HEK293 (cell line): Measurements from ENCODE around the gene CHPT1.
A peak's percentile ranks its signal among the peaks of the same experiment; 100 is the strongest.

ENCODE experiments used
- CTCF ChIA-PET: fragments of 350-600 bp; formaldehyde crosslinking; extraction: SDS; loops from one replicate; lab custom pipeline; 2021; ENCODE audit warnings: antibody characterized with exemption; lab: Yijun Ruan, JAX
- POLR2A ChIA-PET: fragments of 300-600 bp; formaldehyde crosslinking; extraction: SDS; loops from one replicate; lab custom pipeline; 2020; ENCODE audit warnings: antibody characterized with exemption, inconsistent platforms; lab: Yijun Ruan, JAX
- H3K27ac ChIP-seq: fragments of 200-500 bp; sonication (Bioruptor generic); 2 replicates; pipeline ENCODE4 v1.5.1; 2014; ENCODE audit warnings: low read depth, low read length, control low read depth, inconsistent platforms; ENCODE audit errors: extremely low read depth
- H3K36me3 ChIP-seq, 2 experiments: fragments of 200-500 bp in 1 of 2; sonication (Bioruptor generic) in 1 of 2; 1 replicate in 1 of 2; 2 replicates in 1 of 2; pipeline ENCODE4 v1.5.1; 2014 to 2017; ENCODE audit warnings: inconsistent platforms in 2 of 2, low read length in 2 of 2; ENCODE audit not compliant: control insufficient read depth in 2 of 2, insufficient read depth in 1 of 2
- H3K4me1 ChIP-seq: fragments of 200-500 bp; sonication (Bioruptor generic); 2 replicates; pipeline ENCODE4 v1.5.1; 2014; ENCODE audit warnings: mild to moderate bottlenecking, low read length, inconsistent platforms; ENCODE audit not compliant: control insufficient read depth, insufficient read depth
- H3K4me3 ChIP-seq: 2 replicates; pipeline ENCODE4 v1.5.1; 2011; ENCODE audit warnings: low read depth, mild to moderate bottlenecking, control low read depth, low read length, moderate library complexity
- H3K9me3 ChIP-seq: fragments of 200-500 bp; sonication (Bioruptor generic); 2 replicates; pipeline ENCODE4 v1.5.1; 2014; ENCODE audit warnings: low read depth, low read length, inconsistent platforms; ENCODE audit not compliant: control insufficient read depth, insufficient read depth
- BCL11A ChIP-seq: fragments of 450-650 bp; formaldehyde crosslinking; IDR thresholded peaks from 2 replicates; pipeline ENCODE4 v1.5.1; 2016; ENCODE audit warnings: low read depth, missing biosample characterization, missing genetic modification characterization
- BCL11B ChIP-seq: fragments of 450-650 bp; formaldehyde crosslinking; IDR thresholded peaks from 2 replicates; pipeline ENCODE4 v1.5.1; 2016; ENCODE audit warnings: low read depth, missing biosample characterization, missing genetic modification characterization
- BCL6B ChIP-seq: fragments of 450-650 bp; formaldehyde crosslinking; IDR thresholded peaks from 2 replicates; pipeline ENCODE4 v1.5.1; 2017; ENCODE audit warnings: missing biosample characterization, missing genetic modification characterization
- EGR2 ChIP-seq: fragments of 450-650 bp; formaldehyde crosslinking; IDR thresholded peaks from 2 replicates; pipeline ENCODE4 v1.5.1; 2016; ENCODE audit warnings: low read depth, missing biosample characterization, missing genetic modification characterization
- KLF9 ChIP-seq: fragments of 450-650 bp; formaldehyde crosslinking; IDR thresholded peaks from 2 replicates; pipeline ENCODE4 v1.5.1; 2016; ENCODE audit warnings: missing biosample characterization, missing genetic modification characterization, low read depth
- MEIS1 ChIP-seq: sonication (generic); formaldehyde crosslinking; IDR thresholded peaks from 2 replicates; pipeline ENCODE4 v1.8.1; 2022; ENCODE audit warnings: missing genetic modification reagents, mild to moderate bottlenecking, borderline replicate concordance
- MYNN ChIP-seq: fragments of 450-650 bp; formaldehyde crosslinking; IDR thresholded peaks from 2 replicates; pipeline ENCODE4 v1.5.1; 2016; ENCODE audit warnings: missing biosample characterization, missing genetic modification characterization, borderline replicate concordance
- PRDM6 ChIP-seq: fragments of 450-650 bp; formaldehyde crosslinking; IDR thresholded peaks from 2 replicates; pipeline ENCODE4 v1.5.1; 2017; ENCODE audit warnings: missing biosample characterization, missing genetic modification characterization
- SP3 ChIP-seq: fragments of 450-650 bp; formaldehyde crosslinking; IDR thresholded peaks from 2 replicates; pipeline ENCODE4 v1.5.1; 2016; ENCODE audit warnings: missing biosample characterization, missing genetic modification characterization
- ZFHX2 ChIP-seq: fragments of 450-650 bp; formaldehyde crosslinking; conservative IDR thresholded peaks from 2 replicates; pipeline ENCODE4 v1.5.1; 2016; ENCODE audit warnings: missing biosample characterization, missing genetic modification characterization
- ZFP41 ChIP-seq: fragments of 450-650 bp; formaldehyde crosslinking; IDR thresholded peaks from 2 replicates; pipeline ENCODE4 v1.5.1; 2016; ENCODE audit warnings: missing biosample characterization, missing genetic modification characterization, borderline replicate concordance
- ZNF155 ChIP-seq: fragments of 450-650 bp; formaldehyde crosslinking; IDR thresholded peaks from 2 replicates; pipeline ENCODE4 v1.5.1; 2016; ENCODE audit warnings: missing biosample characterization, missing genetic modification characterization
- ZNF16 ChIP-seq: fragments of 450-650 bp; formaldehyde crosslinking; IDR thresholded peaks from 2 replicates; pipeline ENCODE4 v1.5.1; 2016; ENCODE audit warnings: low read depth, missing biosample characterization, missing genetic modification characterization
- ZNF174 ChIP-seq: fragments of 450-650 bp; formaldehyde crosslinking; IDR thresholded peaks from 2 replicates; pipeline ENCODE4 v1.5.0; 2017; ENCODE audit warnings: missing biosample characterization, mild to moderate bottlenecking, missing genetic modification characterization
- ZNF19 ChIP-seq: fragments of 450-650 bp; formaldehyde crosslinking; IDR thresholded peaks from 2 replicates; pipeline ENCODE4; 2016; ENCODE audit warnings: missing biosample characterization, missing genetic modification characterization, low read depth
- ZNF24 ChIP-seq: fragments of 450-650 bp; formaldehyde crosslinking; IDR thresholded peaks from 2 replicates; pipeline ENCODE4 v1.5.1; 2016; ENCODE audit warnings: missing biosample characterization, missing genetic modification characterization
- ZNF335 ChIP-seq: fragments of 450-650 bp; formaldehyde crosslinking; conservative IDR thresholded peaks from 2 replicates; pipeline ENCODE4 v1.5.1; 2016; ENCODE audit warnings: missing biosample characterization, missing genetic modification characterization
- ZNF394 ChIP-seq: fragments of 450-650 bp; formaldehyde crosslinking; IDR thresholded peaks from 2 replicates; pipeline ENCODE4 v1.5.1; 2016; ENCODE audit warnings: missing biosample characterization, missing genetic modification characterization, mild to moderate bottlenecking, moderate library complexity, borderline replicate concordance
- ZNF658 ChIP-seq: fragments of 450-650 bp; formaldehyde crosslinking; IDR thresholded peaks from 2 replicates; pipeline ENCODE4; 2016; ENCODE audit warnings: missing biosample characterization, missing genetic modification characterization
- ZNF747 ChIP-seq: fragments of 450-650 bp; formaldehyde crosslinking; IDR thresholded peaks from 2 replicates; pipeline ENCODE4 v1.5.1; 2016; ENCODE audit warnings: missing biosample characterization, missing genetic modification characterization
- ZNF785 ChIP-seq: fragments of 450-650 bp; formaldehyde crosslinking; IDR thresholded peaks from 2 replicates; pipeline ENCODE4 v1.5.1; 2016; ENCODE audit warnings: missing biosample characterization, missing genetic modification characterization
- ZNF792 ChIP-seq: fragments of 450-650 bp; formaldehyde crosslinking; IDR thresholded peaks from 2 replicates; pipeline ENCODE4 v1.5.1; 2016; ENCODE audit warnings: missing biosample characterization, missing genetic modification characterization
- ZXDB ChIP-seq: fragments of 450-650 bp; formaldehyde crosslinking; IDR thresholded peaks from 2 replicates; pipeline ENCODE4 v1.5.1; 2016; ENCODE audit warnings: missing biosample characterization, missing genetic modification characterization
- TF ChIP-seq, protein P1 (sequence below): fragments of 450-650 bp; formaldehyde crosslinking; IDR thresholded peaks from 2 replicates; pipeline ENCODE4 v1.5.1; 2016; ENCODE audit warnings: missing biosample characterization, missing genetic modification characterization, borderline replicate concordance

CHPT1 gene

GRCh38 chr12:101650346-101651117 lies 46.9 kb upstream of the CHPT1 start:
- ChIA-PET CTCF (no interaction called here), POLR2A (no interaction called here)
- Histone ChIP-seq H3K4me1 (no peaks in the 10 kb centered on the region), H3K9me3 (no peaks in the 10 kb centered on the region), H3K4me3 (no peak overlapping the region), H3K27ac (no peak overlapping the region), H3K36me3 (no peaks in the 10 kb centered on the region)
- TF ChIP-seq ZFP41 (tag by site-specific recombination), result no peak
- no peak for TF ChIP-seq ZNF394 (tag by site-specific recombination)
- no peak for TF ChIP-seq BCL11B (tag by site-specific recombination)
- no peak for TF ChIP-seq ZNF16 (tag by site-specific recombination)
- TF ChIP-seq ZFHX2 (tag by site-specific recombination), result peak; percentile 12; the same call in 1 of the 2 replicates
- no peak for TF ChIP-seq ZNF19
- TF ChIP-seq ZNF658 (tag by site-specific recombination), result no peak
- TF ChIP-seq EGR2 (tag by site-specific recombination), result 0 out of 2 replicates have a peak, but pooled peaks have one; percentile 38
- no peak for TF ChIP-seq KLF9 (tag by site-specific recombination)
- no peak for TF ChIP-seq ZNF24 (tag by site-specific recombination)
- no peak for TF ChIP-seq ZNF335 (tag by site-specific recombination)
- TF ChIP-seq ZNF747 (tag by site-specific recombination), result no peak
- no peak for TF ChIP-seq MYNN (tag by site-specific recombination)
- no peak for TF ChIP-seq ZNF155 (tag by site-specific recombination)
- TF ChIP-seq BCL6B, result no peak
- no peak for TF ChIP-seq ZNF785 (tag by site-specific recombination)
- no peak for TF ChIP-seq PRDM6 (tag by site-specific recombination)

DNA sequence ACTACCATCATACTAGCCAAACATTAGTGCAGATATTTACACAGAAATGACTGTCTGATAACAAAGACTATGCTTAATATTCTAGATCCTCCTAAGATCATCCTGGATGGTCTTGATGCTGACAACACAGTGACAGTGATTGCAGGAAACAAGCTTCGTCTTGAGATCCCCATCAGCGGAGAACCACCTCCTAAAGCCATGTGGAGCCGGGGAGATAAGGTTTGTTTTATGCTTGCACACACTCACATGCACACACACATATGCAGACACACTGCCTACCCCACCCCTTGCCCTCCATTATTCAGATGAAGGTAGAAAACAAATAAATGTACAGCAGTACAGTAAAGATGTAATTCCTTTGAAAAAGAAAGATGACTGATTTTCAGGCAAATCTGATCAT lies 44.4 kb upstream of the CHPT1 start:
- Histone ChIP-seq H3K4me1 (no peaks in the 10 kb centered on the region), H3K9me3 (no peaks in the 10 kb centered on the region), H3K4me3 (no peak overlapping the region), H3K27ac (no peak overlapping the region), H3K36me3 (no peaks in the 10 kb centered on the region)
- ChIA-PET CTCF (no interaction called here), POLR2A (no interaction called here)
- TF ChIP-seq SP3 (tag by site-specific recombination), result no peak
- no peak for TF ChIP-seq ZNF174 (tag by site-specific recombination)
- no peak for TF ChIP-seq ZNF792 (tag by site-specific recombination)
- TF ChIP-seq MEIS1 (CRISPR knock-in tag), result no peak
- TF ChIP-seq, protein P1, sequence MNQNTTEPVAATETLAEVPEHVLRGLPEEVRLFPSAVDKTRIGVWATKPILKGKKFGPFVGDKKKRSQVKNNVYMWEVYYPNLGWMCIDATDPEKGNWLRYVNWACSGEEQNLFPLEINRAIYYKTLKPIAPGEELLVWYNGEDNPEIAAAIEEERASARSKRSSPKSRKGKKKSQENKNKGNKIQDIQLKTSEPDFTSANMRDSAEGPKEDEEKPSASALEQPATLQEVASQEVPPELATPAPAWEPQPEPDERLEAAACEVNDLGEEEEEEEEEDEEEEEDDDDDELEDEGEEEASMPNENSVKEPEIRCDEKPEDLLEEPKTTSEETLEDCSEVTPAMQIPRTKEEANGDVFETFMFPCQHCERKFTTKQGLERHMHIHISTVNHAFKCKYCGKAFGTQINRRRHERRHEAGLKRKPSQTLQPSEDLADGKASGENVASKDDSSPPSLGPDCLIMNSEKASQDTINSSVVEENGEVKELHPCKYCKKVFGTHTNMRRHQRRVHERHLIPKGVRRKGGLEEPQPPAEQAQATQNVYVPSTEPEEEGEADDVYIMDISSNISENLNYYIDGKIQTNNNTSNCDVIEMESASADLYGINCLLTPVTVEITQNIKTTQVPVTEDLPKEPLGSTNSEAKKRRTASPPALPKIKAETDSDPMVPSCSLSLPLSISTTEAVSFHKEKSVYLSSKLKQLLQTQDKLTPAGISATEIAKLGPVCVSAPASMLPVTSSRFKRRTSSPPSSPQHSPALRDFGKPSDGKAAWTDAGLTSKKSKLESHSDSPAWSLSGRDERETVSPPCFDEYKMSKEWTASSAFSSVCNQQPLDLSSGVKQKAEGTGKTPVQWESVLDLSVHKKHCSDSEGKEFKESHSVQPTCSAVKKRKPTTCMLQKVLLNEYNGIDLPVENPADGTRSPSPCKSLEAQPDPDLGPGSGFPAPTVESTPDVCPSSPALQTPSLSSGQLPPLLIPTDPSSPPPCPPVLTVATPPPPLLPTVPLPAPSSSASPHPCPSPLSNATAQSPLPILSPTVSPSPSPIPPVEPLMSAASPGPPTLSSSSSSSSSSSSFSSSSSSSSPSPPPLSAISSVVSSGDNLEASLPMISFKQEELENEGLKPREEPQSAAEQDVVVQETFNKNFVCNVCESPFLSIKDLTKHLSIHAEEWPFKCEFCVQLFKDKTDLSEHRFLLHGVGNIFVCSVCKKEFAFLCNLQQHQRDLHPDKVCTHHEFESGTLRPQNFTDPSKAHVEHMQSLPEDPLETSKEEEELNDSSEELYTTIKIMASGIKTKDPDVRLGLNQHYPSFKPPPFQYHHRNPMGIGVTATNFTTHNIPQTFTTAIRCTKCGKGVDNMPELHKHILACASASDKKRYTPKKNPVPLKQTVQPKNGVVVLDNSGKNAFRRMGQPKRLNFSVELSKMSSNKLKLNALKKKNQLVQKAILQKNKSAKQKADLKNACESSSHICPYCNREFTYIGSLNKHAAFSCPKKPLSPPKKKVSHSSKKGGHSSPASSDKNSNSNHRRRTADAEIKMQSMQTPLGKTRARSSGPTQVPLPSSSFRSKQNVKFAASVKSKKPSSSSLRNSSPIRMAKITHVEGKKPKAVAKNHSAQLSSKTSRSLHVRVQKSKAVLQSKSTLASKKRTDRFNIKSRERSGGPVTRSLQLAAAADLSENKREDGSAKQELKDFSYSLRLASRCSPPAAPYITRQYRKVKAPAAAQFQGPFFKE (tag by site-specific recombination), result no peak
- TF ChIP-seq ZXDB (tag by site-specific recombination), result no peak
- TF ChIP-seq BCL11A (tag by site-specific recombination), result no peak
